ENCODE measurements around the gene MYO1G. TPM values are rescaled to one million over a fixed set of nuclear protein-coding genes. Genes with fewer than 3 reads are reported as not detected.

The MYO1G gene
- total and polyA plus RNA-seq, 9 of the 15 experiments (the other 6 are each of a cell fraction or from before 2014, with no cell fraction given): 0.03 to 0.62 (median 0.13) TPM; not detected in 1

GRCh38 chr7:44986218-44987053 lies 7.6 kb upstream of the MYO1G start (continued):
- TF ChIP-seq ZHX1 (conservative IDR thresholded peaks at IDR 0.05; ENCODE audit: low read length) (no peak), NCOA6 (IDR thresholded peaks at IDR 0.05) (peak; percentile 95), ZBTB17 (CRISPR knock-in tag; IDR thresholded peaks at IDR 0.05) (peak; percentile 74; the same call in 1 of the 2 replicates), CHD2 (IDR thresholded peaks at IDR 0.05; ENCODE audit: low read depth, low read length) (peak; percentile 38; the same call in 1 of the 2 replicates), ZNF318 (IDR thresholded peaks at IDR 0.05; ENCODE audit: borderline replicate concordance in 1 of 2, low read depth in 1 of 2) (peak in 1 of 2 experiments; percentile 81; a peak in 2 of 4 replicates), GATAD2A (IDR thresholded peaks at IDR 0.05) (0 out of 2 replicates have a peak, but pooled peaks have one; percentile 9), PCBP1 (IDR thresholded peaks at IDR 0.05; ENCODE audit: low read depth, low read length, poor library complexity, severe bottlenecking) (peak; percentile 66), TAF9B (IDR thresholded peaks at IDR 0.05; ENCODE audit: partially characterized antibody) (peak; percentile 99), SMAD2 (IDR thresholded peaks at IDR 0.05; ENCODE audit: low read depth, low read length) (no peak), CTCF (IDR thresholded peaks at IDR 0.05 in 2 of 3, conservative IDR thresholded peaks at IDR 0.05 in 1 of 3; ENCODE audit: insufficient read depth in 2 of 3, low read depth in 1 of 3, low read length in 3 of 3) (no peak), GTF2E2 (tag; IDR thresholded peaks at IDR 0.05) (peak; percentile 84), SREBF1 (IDR thresholded peaks at IDR 0.05; ENCODE audit: borderline replicate concordance, low read depth, low read length) (no peak), ASH1L (IDR thresholded peaks at IDR 0.05; ENCODE audit: borderline replicate concordance, low read depth, partially characterized antibody) (no peak), CXXC5 (CRISPR knock-in tag; IDR thresholded peaks at IDR 0.05) (peak; percentile 98)
